Activated CD8-positive, alpha-beta memory T cell treated with anti-CD3 and anti-CD28 coated beads for 4 hours (primary cell): ENCODE measurements around the gene CTDSPL.
"Not testable (repeated sequence)": the region's sequence is repeated elsewhere in the genome, so short reads cannot be mapped to it uniquely, and the experiment has no call there.

Experiments used
- DNase-seq, 2 donors: peaks; one replicate each; pipeline ENCODE4 v3.0.0-alpha.2; 2020; ENCODE audit warnings: low read depth in 2 of 2

CTDSPL gene

GRCh38 chr3:38018296-38019266 is 156.9 kb downstream of the CTDSPL start:
- no peak for DNase-seq

- no peak for DNase-seq
Measured at GRCh38 chr3:38019658-38020341, 158.1 kb downstream of the CTDSPL start.

GRCh38 chr3:38020342-38020726 is 158.7 kb downstream of the CTDSPL start:
- DNase-seq, result no peak

- DNase-seq, result no peak
Measured at GRCh38 chr3:38021196-38021595, 159.5 kb downstream of the CTDSPL start.

GRCh38 chr3:38022301-38022700 is 160.6 kb downstream of the CTDSPL start:
- no peak for DNase-seq

- no peak for DNase-seq
Measured at GRCh38 chr3:38022896-38023709, 161.4 kb downstream of the CTDSPL start.

GRCh38 chr3:38026856-38027255 is 165.2 kb downstream of the CTDSPL start:
- no peak for DNase-seq

GRCh38 chr3:38027466-38028465 is 166.1 kb downstream of the CTDSPL start:
- no peak for DNase-seq

- no peak for DNase-seq
Measured at GRCh38 chr3:38028621-38029361, 167.1 kb downstream of the CTDSPL start.

- no peak for DNase-seq
Measured at GRCh38 chr3:38029400-38030125, 167.9 kb downstream of the CTDSPL start, which contains the start of gene PLCD1. TSS of gene PLCD1 (minus strand) at chr3:38029642. CDS start at chr3:38029539, 103 bp downstream.

GRCh38 chr3:38030126-38031021 is 168.7 kb downstream of the CTDSPL start:
- DNase-seq, result no peak

GRCh38 chr3:38031022-38031994 is 169.6 kb downstream of the CTDSPL start:
- DNase-seq, result peak in 1 of 2 donors; percentile 42

- DNase-seq, result no peak
Measured at GRCh38 chr3:38032328-38032865, 170.7 kb downstream of the CTDSPL start.

- not testable (repeated sequence) for DNase-seq
Measured at GRCh38 chr3:38033586-38033985, 171.9 kb downstream of the CTDSPL start.
